ENCODE results near the gene BNIP5. TPM values are rescaled to one million over a fixed set of nuclear protein-coding genes. Genes with fewer than 3 reads are reported as not detected.
A peak's percentile ranks its signal among the peaks of the same experiment; 100 is the strongest.

BNIP5 gene
- total and polyA plus RNA-seq, 12 donors: 0.04 to 0.11 TPM; not detected in 10

- Histone ChIP-seq H3K27me3 (no peaks in the 10 kb centered on the region), H3K27ac (no peak overlapping the region), H3K9me3 (replicated peaks in 1 of 3) (no peaks in the 10 kb centered on the region), H3K36me3 (replicated peaks in 1 of 2) (no peaks in the 10 kb centered on the region), H3K4me3 (no peak overlapping the region), H3K4me1 (replicated peaks in 1 of 2) (no peaks in the 10 kb centered on the region)
- intact Hi-C loops (cut with DNase I): no loop called here
- TF ChIP-seq POLR2A (IDR thresholded peaks at IDR 0.05) (no peak), CTCF (IDR thresholded peaks at IDR 0.05) (no peak)
- DNase-seq: peak in 6 of 7 donors; percentile 69 to 79 (median 74)
- WGBS, 4 donors: 57 to 73% (median 63%) methylated on average over 11 to 12 of the region's 12 CpGs
Measured at GRCh38 chr6:36268478-36269275, 68.0 kb downstream of the BNIP5 start.

GRCh38 chr6:36267731-36268477, 68.8 kb downstream of the BNIP5 start:
- Histone ChIP-seq H3K27me3 (no peaks in the 10 kb centered on the region), H3K36me3 (replicated peaks in 1 of 2) (no peaks in the 10 kb centered on the region), H3K27ac (no peak overlapping the region), H3K4me1 (replicated peaks in 1 of 2) (no peaks in the 10 kb centered on the region), H3K4me3 (no peak overlapping the region), H3K9me3 (replicated peaks in 1 of 3) (no peaks in the 10 kb centered on the region)
- DNase-seq: no peak
- intact Hi-C loops (cut with DNase I): no loop called here
- TF ChIP-seq CTCF (IDR thresholded peaks at IDR 0.05) (no peak), POLR2A (IDR thresholded peaks at IDR 0.05) (no peak)
- WGBS, 4 donors: 64 to 66% (median 65%) methylated on average over 4 of the region's 4 CpGs

GRCh38 chr6:36266913-36267644, 69.6 kb downstream of the BNIP5 start:
- 88 to 91% (median 90%) methylated on average over 8 to 13 of the region's 13 CpGs for WGBS, 4 donors
- no peak for TF ChIP-seq POLR2A (IDR thresholded peaks at IDR 0.05)
- no peak for TF ChIP-seq CTCF (IDR thresholded peaks at IDR 0.05)
- Histone ChIP-seq H3K4me1 (replicated peaks in 1 of 2) (no peaks in the 10 kb centered on the region), H3K27me3 (no peaks in the 10 kb centered on the region), H3K4me3 (no peak overlapping the region), H3K27ac (no peak overlapping the region), H3K36me3 (replicated peaks in 1 of 2) (no peaks in the 10 kb centered on the region), H3K9me3 (replicated peaks in 1 of 3) (no peaks in the 10 kb centered on the region)
- intact Hi-C loops (cut with DNase I): no loop called here
- DNase-seq: no peak

Other genes starting within 250 kb of the BNIP5 start
- gene MAPK13, start 206.4 kb downstream of the BNIP5 start, total RNA-seq: 100 to 1,000 TPM in 3 of 9 donors, 10 to 100 TPM in 6; 30.0 to 148 (median 87.9) TPM
- 10 to 100 TPM; 54.8 to 56.7 (median 56.7) TPM for gene MAPK13, start 206.4 kb downstream of the BNIP5 start, polyA plus RNA-seq
- gene BRPF3, start 140.1 kb downstream of the BNIP5 start, total RNA-seq: 100 to 1,000 TPM in 1 of 9 donors, 10 to 100 TPM in 8; 30.4 to 111 (median 55.1) TPM
- gene BRPF3, start 140.1 kb downstream of the BNIP5 start, polyA plus RNA-seq: 10 to 100 TPM in 2 of 3 donors, 1 to 10 TPM in 1; 9.8 to 67.8 (median 21.5) TPM
- under 1 TPM in 4 of 9 donors, not detected in 5; 0.11 to 1.00 (median 0.28) TPM for gene PNPLA1, start 66.8 kb downstream of the BNIP5 start, total RNA-seq
- gene PNPLA1, start 66.8 kb downstream of the BNIP5 start, polyA plus RNA-seq: 1 to 10 TPM in 1 of 3 donors, under 1 TPM in 1, not detected in 1; 0.30 to 1.6 TPM
- gene ETV7, start 50.8 kb upstream of the BNIP5 start, total RNA-seq: 1 to 10 TPM in 6 of 9 donors, under 1 TPM in 2, not detected in 1; 0.28 to 6.0 (median 2.3) TPM
- 1 to 10 TPM in 2 of 3 donors, under 1 TPM in 1; 0.86 to 3.0 (median 2.4) TPM for gene ETV7, start 50.8 kb upstream of the BNIP5 start, polyA plus RNA-seq
- not detected for gene PXT1, start 106.0 kb upstream of the BNIP5 start, total RNA-seq
- not detected for gene PXT1, start 106.0 kb upstream of the BNIP5 start, polyA plus RNA-seq
- gene KCTD20, start 106.1 kb upstream of the BNIP5 start, total RNA-seq: 10 to 100 TPM; 42.2 to 78.0 (median 57.2) TPM
- gene KCTD20, start 106.1 kb upstream of the BNIP5 start, polyA plus RNA-seq: 10 to 100 TPM; 15.3 to 66.6 (median 16.7) TPM
- gene STK38, start 210.6 kb upstream of the BNIP5 start, total RNA-seq: 10 to 100 TPM in 7 of 9 donors, 1 to 10 TPM in 2; 7.4 to 21.3 (median 11.8) TPM
- 10 to 100 TPM; 13.9 to 17.8 (median 16.6) TPM for gene STK38, start 210.6 kb upstream of the BNIP5 start, polyA plus RNA-seq